RCC 7860 (cell line): ENCODE measurements around the gene SZT2.
"Not testable (repeated sequence)": the region's sequence is repeated elsewhere in the genome, so short reads cannot be mapped to it uniquely, and the experiment has no call there.

Experiments
- DNase-seq: peaks from one replicate; pipeline ENCODE4 v3.0.0-alpha.2; 2015; ENCODE audit warnings: low spot score
- FAIRE-seq: peaks from 2 replicates; lab custom pipeline; 2012; peaks lifted over from hg19 to GRCh38; lab: Jason Lieb, UNC

SZT2 gene

DNA sequence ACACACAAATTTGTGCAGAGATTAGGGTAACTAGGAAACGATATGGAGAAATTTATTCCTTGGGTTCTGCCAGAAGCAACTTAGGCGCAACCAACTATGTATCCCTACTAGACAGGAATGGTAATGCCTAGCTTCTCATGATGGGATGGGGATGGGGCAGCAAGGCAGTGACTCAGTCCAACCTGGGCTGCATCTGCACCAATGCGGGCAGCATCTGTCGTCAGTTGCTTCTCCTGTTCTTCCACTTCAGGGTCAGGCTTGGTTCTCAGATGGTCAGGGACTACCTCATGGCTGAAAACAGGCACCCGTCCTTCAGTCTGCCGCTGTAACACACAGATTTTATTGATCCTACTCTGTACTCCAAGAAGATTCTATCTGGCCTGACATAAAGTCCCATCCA lies 3.0 kb upstream of the SZT2 start:
- FAIRE-seq (no peak), DNase-seq (no peak)

GRCh38 chr1:43387976-43388599 lies 1.6 kb upstream of the SZT2 start:
- FAIRE-seq, result no peak
- DNase-seq, result no peak

- DNase-seq, result no peak
- no peak for FAIRE-seq
Observed at GRCh38 chr1:43388613-43389012, 1.1 kb upstream of the SZT2 start.

GRCh38 chr1:43392702-43393101 lies 3.0 kb downstream of the SZT2 start:
- no peak for DNase-seq
- FAIRE-seq, result no peak

DNA sequence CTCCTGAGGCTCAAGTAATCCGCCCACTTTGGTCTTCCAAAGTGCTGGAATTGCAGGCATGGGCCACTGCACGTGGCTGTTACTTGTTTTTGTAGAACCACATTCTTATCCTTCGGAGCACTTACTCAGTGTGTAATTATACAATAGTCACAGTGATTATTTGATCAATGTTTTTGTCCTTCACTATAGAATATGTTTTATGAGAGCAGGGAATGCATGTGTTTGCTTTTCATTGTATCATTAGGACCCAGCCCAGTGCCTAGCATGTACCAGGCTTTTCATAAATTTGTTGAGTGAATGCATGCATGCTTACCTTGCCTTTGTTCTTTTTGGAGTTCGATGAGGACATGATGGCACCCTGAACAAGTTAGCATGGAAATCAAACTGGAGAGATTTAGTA lies 5.8 kb downstream of the SZT2 start:
- DNase-seq (no peak), FAIRE-seq (no peak)

DNA sequence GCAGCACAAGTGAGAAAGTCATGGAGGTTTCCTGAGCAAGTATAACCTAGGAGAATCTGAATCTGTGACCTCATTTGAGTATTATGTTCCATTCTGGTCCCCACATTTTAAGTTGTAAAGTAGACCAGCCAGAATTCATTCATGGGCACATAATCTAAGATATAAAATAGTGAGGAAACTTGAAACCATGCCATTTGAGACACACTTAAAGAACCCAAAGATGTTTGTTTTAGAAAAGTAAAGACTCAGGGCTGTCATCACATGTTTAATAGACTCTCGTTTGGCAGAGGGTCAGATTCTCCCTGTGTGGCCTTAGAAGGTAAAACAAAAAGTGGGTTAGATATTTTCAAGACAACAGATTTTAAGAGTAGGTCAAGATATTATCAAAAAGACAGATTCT lies 6.4 kb downstream of the SZT2 start:
- DNase-seq (no peak), FAIRE-seq (no peak)

DNA sequence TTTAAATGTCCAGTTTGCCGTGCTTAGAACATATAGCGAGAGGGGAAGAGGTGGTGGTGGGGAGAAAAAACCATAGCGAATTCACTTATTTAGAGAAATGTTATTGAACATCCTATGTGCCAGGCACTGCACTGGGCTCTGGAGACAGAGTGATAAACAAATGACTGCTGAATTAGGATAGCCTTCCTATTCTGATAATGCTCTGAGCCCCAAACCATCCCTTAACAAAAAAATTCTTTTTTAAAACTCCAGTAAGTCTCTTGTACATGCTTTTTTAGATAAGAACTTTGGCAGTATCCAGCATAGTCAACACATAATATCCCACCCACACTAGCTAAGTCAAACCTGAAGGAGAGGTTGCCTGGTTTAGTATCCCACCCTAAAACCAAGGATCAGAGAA lies 8.5 kb downstream of the SZT2 start:
- FAIRE-seq (no peak), DNase-seq (no peak)

DNA sequence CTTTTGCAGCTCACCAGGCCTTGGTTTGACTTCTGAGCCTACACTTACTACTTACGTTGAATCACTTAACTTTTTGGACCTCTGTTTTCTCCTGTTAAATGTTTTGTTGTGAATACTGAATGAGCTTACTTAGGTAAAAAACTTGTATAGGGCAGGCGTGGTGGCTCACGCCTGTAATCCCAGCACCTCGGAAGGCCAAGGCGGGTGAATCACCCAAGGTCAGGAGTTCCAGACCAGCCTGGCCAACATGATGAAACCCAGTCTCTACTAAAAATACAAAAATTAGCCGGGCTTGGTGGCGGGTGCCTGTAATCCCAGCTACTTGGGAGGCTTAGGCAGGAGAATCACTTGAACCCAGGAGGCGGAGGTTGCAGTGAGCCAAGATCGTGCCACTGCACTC lies 10.7 kb downstream of the SZT2 start:
- not testable (repeated sequence) for FAIRE-seq, DNase-seq

GRCh38 chr1:43402089-43402865 lies 12.6 kb downstream of the SZT2 start:
- FAIRE-seq (no peak), DNase-seq (no peak)

DNA sequence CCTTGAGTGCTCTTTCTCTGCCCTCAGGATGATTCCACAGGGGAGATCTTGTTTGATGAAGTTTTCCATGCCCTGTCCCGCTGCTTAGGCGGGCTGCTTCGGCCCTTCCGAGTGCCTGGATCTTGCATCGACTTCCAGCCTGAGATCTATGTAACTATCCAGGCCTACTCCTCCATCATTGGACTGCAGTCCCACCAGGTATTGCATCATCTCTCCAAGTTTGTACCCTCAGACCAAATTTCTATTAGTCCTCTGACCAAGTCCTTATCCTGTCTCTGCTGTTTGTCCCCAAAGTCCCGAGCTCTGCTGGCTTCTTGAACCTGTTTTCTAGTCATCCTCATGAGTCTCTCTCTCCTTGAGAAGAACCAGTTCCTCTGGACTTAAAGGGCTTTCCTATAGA lies 14.7 kb downstream of the SZT2 start:
- no peak for FAIRE-seq

DNA sequence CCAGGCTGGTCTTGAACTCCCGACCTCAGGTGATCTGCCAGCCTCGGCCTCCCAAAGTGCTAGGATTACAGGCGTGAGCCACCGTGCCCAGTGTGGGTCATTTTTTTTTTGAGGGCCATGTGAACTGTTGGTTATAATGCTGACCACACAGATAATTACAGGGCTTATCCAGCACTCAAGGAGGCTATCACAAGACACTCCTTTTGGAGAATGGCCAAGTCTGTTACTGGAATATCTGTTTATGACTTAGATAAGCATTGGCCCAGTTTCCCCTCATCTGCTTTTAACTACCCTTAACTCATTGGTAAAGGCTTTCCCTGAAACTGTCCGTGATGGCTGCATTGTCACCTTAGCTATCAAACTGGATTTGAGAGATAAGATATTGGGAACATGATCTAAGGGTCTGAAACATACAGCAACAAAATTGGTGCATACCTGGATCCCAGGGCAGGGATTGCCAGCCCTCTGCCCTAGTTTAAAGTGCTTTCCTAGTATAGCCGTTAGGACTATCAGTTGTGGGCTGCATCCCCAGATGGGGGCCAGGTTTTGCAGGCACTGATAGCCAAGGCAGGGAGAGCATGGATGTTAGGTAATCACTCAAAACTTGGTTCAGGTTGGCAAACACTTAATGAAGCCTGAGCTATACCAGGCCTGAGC lies 15.6 kb downstream of the SZT2 start:
- DNase-seq (no peak), FAIRE-seq (no peak)

More for the DNA sequence above, 14.7 kb downstream of the SZT2 start:
- no peak for DNase-seq

DNA sequence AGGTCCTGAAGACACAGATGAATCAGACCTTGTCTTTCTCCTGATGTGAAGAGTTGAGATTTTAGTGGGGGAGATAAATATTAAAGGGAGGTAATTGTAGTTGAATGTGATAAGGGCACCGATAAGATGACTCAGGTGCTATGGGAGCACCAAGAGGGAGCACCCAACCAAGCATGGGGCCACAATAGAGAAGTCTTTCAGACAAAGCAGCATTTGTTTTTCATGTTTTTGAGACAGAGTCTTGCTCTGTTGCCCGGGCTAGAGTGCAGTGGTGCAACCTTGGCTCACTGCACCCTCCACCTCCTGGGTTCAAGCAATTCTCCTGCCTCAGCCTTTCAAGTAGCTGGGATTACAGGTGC lies 16.2 kb downstream of the SZT2 start:
- FAIRE-seq (no peak), DNase-seq (no peak)

GRCh38 chr1:43410571-43410970 lies 20.9 kb downstream of the SZT2 start:
- FAIRE-seq (no peak), DNase-seq (no peak)

GRCh38 chr1:43413426-43413825 lies 23.7 kb downstream of the SZT2 start:
- not testable (repeated sequence) for DNase-seq, FAIRE-seq

DNA sequence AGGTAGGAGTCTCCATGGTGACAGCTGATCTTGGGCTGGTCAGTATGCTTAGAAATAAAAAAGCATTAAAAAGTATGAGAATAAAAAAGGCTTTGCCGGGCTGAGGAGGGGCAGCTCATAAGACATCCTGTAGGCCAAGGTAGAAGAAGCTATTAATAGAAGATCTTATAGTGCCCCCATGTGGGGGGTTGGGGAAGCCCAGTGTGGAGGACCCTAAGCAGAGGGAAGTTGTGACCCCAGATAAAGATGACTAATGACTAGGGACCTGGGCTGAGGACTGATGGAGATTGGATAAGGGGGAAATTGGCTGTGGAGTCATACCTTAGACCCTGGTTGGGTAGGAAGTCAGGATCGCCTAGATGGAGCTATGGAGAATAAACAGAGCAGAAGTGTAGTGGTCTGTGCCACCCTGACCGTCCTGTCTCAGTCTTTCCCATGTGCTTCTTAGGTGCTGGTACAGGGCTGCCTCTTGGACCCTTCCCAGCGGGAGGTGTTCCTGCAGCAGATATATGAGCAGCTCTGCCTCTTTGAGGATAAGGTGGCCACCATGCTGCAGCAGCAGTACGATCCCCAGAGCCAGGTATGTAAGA lies 25.0 kb downstream of the SZT2 start:
- DNase-seq, result peak; percentile 65

GRCh38 chr1:43415901-43416300 lies 26.2 kb downstream of the SZT2 start:
- FAIRE-seq (no peak), DNase-seq (no peak)

More for the DNA sequence above, 25.0 kb downstream of the SZT2 start:
- FAIRE-seq, result no peak

GRCh38 chr1:43418858-43419257 lies 29.2 kb downstream of the SZT2 start:
- DNase-seq (no peak), FAIRE-seq (no peak)

DNA sequence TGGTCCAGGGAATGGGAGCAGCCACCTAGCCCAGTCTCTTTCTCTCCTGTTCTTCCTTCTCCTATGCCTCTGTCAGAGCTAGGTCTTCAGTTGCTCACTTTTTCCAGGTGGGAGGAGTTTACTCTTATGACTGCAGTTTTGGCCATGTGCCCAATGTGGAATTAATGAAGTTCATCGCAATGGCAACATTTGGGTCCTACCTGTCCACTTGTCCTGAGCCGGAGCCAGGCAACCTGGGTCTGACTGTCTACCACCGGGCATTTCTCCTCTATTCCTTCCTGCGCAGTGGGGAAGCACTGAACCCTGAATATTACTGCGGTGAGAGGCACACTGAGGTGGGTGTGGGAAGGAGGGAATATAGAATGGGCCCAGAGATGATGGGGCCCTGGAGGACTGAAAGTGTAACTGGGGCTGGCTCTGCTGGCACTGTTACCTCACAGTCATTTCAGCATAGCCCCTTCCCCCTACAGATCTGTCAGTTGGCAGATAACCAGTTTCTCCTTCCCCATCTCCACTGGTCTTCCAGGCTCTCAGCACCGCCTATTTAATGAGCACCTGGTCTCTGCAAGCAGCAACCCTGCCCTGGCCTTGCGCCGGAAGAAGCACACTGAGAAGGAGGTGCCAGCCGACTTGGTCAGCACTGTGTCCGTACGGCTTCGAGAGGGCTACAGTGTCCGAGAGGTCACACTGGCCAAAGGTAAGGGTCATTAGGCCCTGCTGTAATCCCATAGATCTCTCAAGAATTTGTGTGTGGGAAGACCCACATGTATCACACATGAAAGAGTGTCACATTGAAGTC lies 30.1 kb downstream of the SZT2 start:
- FAIRE-seq (no peak), DNase-seq (no peak)

- FAIRE-seq (no peak), DNase-seq (no peak)
Observed at GRCh38 chr1:43420874-43421273, 31.2 kb downstream of the SZT2 start.

GRCh38 chr1:43421396-43421795 lies 31.7 kb downstream of the SZT2 start:
- FAIRE-seq (no peak), DNase-seq (no peak)
